ENCODE data around the gene RHEBL1.

DNA sequence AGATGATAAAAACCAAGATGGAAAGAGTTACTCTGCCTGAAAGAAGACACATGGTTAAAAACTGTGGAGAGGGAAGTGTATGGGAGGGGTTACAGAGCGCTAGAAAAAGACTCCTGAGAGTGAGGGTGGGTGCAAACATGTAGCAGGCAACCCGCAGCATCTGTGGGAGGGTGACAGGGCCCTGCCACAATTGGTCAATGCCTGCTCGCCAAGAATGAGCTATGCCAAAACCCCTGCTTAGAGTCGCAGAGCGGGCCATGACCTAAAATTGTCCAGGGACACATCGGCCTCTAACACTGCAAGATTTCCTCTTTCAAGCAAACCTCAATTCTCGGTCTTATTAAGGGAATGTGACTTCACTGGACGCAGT lies 51.9 kb downstream of the RHEBL1 start:
- TF ChIP-seq, protein P1, sequence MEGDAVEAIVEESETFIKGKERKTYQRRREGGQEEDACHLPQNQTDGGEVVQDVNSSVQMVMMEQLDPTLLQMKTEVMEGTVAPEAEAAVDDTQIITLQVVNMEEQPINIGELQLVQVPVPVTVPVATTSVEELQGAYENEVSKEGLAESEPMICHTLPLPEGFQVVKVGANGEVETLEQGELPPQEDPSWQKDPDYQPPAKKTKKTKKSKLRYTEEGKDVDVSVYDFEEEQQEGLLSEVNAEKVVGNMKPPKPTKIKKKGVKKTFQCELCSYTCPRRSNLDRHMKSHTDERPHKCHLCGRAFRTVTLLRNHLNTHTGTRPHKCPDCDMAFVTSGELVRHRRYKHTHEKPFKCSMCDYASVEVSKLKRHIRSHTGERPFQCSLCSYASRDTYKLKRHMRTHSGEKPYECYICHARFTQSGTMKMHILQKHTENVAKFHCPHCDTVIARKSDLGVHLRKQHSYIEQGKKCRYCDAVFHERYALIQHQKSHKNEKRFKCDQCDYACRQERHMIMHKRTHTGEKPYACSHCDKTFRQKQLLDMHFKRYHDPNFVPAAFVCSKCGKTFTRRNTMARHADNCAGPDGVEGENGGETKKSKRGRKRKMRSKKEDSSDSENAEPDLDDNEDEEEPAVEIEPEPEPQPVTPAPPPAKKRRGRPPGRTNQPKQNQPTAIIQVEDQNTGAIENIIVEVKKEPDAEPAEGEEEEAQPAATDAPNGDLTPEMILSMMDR (IDR thresholded peaks at IDR 0.05), result no peak
- no peak for TF ChIP-seq POLR2AphosphoS5 (IDR thresholded peaks at IDR 0.05)
- no peak for TF ChIP-seq EP300 (IDR thresholded peaks at IDR 0.05; ENCODE audit: low read depth)

Measured in transverse colon (tissue), 4 donors.